Fibroblast of the aortic adventitia (primary cell): ENCODE measurements around the gene C1orf56. TPM values are rescaled to one million over a fixed set of nuclear protein-coding genes. Genes with fewer than 3 reads are reported as not detected.
"Not testable (repeated sequence)": the region's sequence is repeated elsewhere in the genome, so short reads cannot be mapped to it uniquely, and the experiment has no call there.

Experiments
- DNase-seq: peaks from one replicate; pipeline ENCODE4 v3.0.0-alpha.2; 2010; ENCODE audit warnings: low read depth
- H3K4me3 ChIP-seq: 2 replicates; pipeline ENCODE4 v1.5.1; 2011; ENCODE audit warnings: low read depth, mild to moderate bottlenecking, control low read depth, low read length, moderate library complexity
- small RNA-seq: library from RNA; depleted of rRNA; stranded (forward); fragments of <200 nt; gene quantifications from one replicate; pipeline ENCODE3, GENCODE V24; 2012
- total RNA-seq: library from RNA; depleted of rRNA; stranded (reverse); fragments of >200 nt; gene quantifications from 2 replicates; pipeline ENCODE4 v1.2.3, GENCODE V29; 2012; ENCODE audit warnings: low replicate concordance
- TF ChIP-seq, protein P1 (sequence below): IDR thresholded peaks from 2 replicates; pipeline ENCODE4 v1.5.1; 2011; ENCODE audit warnings: mild to moderate bottlenecking, low read length, control low read depth, inconsistent platforms; ENCODE audit not compliant: insufficient read depth

Gene C1orf56
- total RNA-seq, 1 donor = 3.3 TPM

GRCh38 chr1:151069103-151069486, 21.5 kb downstream of the C1orf56 start:
- TF ChIP-seq, protein P1, sequence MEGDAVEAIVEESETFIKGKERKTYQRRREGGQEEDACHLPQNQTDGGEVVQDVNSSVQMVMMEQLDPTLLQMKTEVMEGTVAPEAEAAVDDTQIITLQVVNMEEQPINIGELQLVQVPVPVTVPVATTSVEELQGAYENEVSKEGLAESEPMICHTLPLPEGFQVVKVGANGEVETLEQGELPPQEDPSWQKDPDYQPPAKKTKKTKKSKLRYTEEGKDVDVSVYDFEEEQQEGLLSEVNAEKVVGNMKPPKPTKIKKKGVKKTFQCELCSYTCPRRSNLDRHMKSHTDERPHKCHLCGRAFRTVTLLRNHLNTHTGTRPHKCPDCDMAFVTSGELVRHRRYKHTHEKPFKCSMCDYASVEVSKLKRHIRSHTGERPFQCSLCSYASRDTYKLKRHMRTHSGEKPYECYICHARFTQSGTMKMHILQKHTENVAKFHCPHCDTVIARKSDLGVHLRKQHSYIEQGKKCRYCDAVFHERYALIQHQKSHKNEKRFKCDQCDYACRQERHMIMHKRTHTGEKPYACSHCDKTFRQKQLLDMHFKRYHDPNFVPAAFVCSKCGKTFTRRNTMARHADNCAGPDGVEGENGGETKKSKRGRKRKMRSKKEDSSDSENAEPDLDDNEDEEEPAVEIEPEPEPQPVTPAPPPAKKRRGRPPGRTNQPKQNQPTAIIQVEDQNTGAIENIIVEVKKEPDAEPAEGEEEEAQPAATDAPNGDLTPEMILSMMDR = no peak
- DNase-seq = no peak

GRCh38 chr1:151070474-151071276, 23.1 kb downstream of the C1orf56 start, which contains the start of gene GABPB2:
Gene GABPB2 (plus strand): TSS chr1:151070761. CDS start chr1:151088190, 17,429 bp downstream.
- DNase-seq = peak; percentile 99
- H3K4me3 ChIP-seq = peak within 1 kb of the TSS; percentile 83
- TF ChIP-seq, protein P1 = peak; percentile 95

More at GRCh38 chr1:151069103-151069486, 21.5 kb downstream of the C1orf56 start:
- no peak overlapping the region for H3K4me3 ChIP-seq

- TF ChIP-seq, protein P1 = peak; percentile 8
- no peak for DNase-seq
- no peak overlapping the region for H3K4me3 ChIP-seq
Measured at GRCh38 chr1:151072224-151072623, 24.7 kb downstream of the C1orf56 start.

GRCh38 chr1:151085953-151086559, 38.5 kb downstream of the C1orf56 start:
- TF ChIP-seq, protein P1 = no peak
- H3K4me3 ChIP-seq = no peak overlapping the region
- DNase-seq = no peak

- not testable (repeated sequence) for H3K4me3 ChIP-seq, DNase-seq
Measured at GRCh38 chr1:151097426-151097825, 49.9 kb downstream of the C1orf56 start.

DNA sequence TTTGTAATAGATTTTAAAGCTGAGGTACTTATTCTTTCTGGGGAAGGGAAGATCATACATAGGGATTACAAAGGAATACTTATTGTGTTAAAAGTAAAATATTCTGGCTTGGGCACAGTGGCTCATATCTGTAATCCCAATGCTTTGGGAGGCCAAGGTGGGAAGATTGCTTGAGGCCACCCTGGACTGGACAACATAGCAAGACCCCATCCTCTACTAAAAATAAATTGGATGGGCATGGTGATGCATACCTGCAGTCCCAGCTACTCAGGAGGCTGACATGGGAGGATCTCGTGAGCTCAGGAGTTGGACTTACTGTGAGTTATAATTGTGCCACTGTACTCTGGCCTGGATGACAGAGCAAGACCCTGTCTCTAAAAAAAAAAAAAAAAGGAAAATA, 50.6 kb downstream of the C1orf56 start:
- DNase-seq = no peak
- TF ChIP-seq, protein P1 = no peak
- no peak overlapping the region for H3K4me3 ChIP-seq

Small RNA genes within 50 kb of the gene (small RNA-seq; reads per million reads assigned to genes)
- 1.6 reads per million, percentile 58 among the genes with 10 or more reads in this experiment for gene RNU6-884P

Other genes starting within 250 kb of the C1orf56 start
- 547 and 1,513 TPM in 2 replicates for gene CTSK, start 239.5 kb upstream of the C1orf56 start, total RNA-seq
- 50.7 and 161 TPM in 2 replicates for gene ARNT, start 171.2 kb upstream of the C1orf56 start, total RNA-seq
- not detected in 2 replicates for gene CTXND2, start 160.6 kb upstream of the C1orf56 start, total RNA-seq
- 30.7 and 43.0 TPM in 2 replicates for gene SETDB1, start 121.4 kb upstream of the C1orf56 start, total RNA-seq
- gene CERS2, start 72.9 kb upstream of the C1orf56 start, total RNA-seq = 26.1 and 138 TPM in 2 replicates
- 0.09 and 0.49 TPM in 2 replicates for gene ANXA9, start 65.5 kb upstream of the C1orf56 start, total RNA-seq
- gene MINDY1, start 40.8 kb upstream of the C1orf56 start, total RNA-seq = 10.9 and 16.4 TPM in 2 replicates
- gene PRUNE1, start 39.3 kb upstream of the C1orf56 start, total RNA-seq = 3.4 and 10.8 TPM in 2 replicates
- 0.18 and 0.33 TPM in 2 replicates for gene BNIPL, start 11.2 kb upstream of the C1orf56 start, total RNA-seq
- gene CDC42SE1, start 11.9 kb downstream of the C1orf56 start, total RNA-seq = 33.8 and 42.3 TPM in 2 replicates
- gene MLLT11, start 12.6 kb downstream of the C1orf56 start, total RNA-seq = 2.0 and 6.1 TPM in 2 replicates
- gene GABPB2, start 23.0 kb downstream of the C1orf56 start, total RNA-seq = 5.2 and 14.6 TPM in 2 replicates
- 1.6 and 2.9 TPM in 2 replicates for gene SEMA6C, start 98.9 kb downstream of the C1orf56 start, total RNA-seq
- gene TNFAIP8L2, start 108.9 kb downstream of the C1orf56 start, total RNA-seq = not detected in 2 replicates
- 7.5 and 12.5 TPM in 2 replicates for gene LYSMD1, start 118.2 kb downstream of the C1orf56 start, total RNA-seq
- gene SCNM1, start 118.4 kb downstream of the C1orf56 start, total RNA-seq = 38.0 and 48.4 TPM in 2 replicates
- 0.54 TPM in 1 of 2 replicates, not detected in the other for gene TMOD4, start 128.2 kb downstream of the C1orf56 start, total RNA-seq
- gene VPS72, start 142.4 kb downstream of the C1orf56 start, total RNA-seq = 9.2 and 42.8 TPM in 2 replicates
- gene PIP5K1A, start 150.8 kb downstream of the C1orf56 start, total RNA-seq = 56.4 and 86.4 TPM in 2 replicates
- 111 and 139 TPM in 2 replicates for gene PSMD4, start 207.0 kb downstream of the C1orf56 start, total RNA-seq
- 7.0 and 14.2 TPM in 2 replicates for gene ZNF687, start 234.5 kb downstream of the C1orf56 start, total RNA-seq